GM21825 (cell line): ENCODE data around the gene ZDHHC14.
A peak's percentile ranks its signal among the peaks of the same experiment; 100 is the strongest.
"Not testable (repeated sequence)": the region's sequence is repeated elsewhere in the genome, so short reads cannot be mapped to it uniquely, and the experiment has no call there.

ENCODE experiments used
- ATAC-seq: cut with Tn5 transposase; IDR thresholded peaks from one replicate; pipeline ENCODE4 v1.9.1; 2021; ENCODE audit warnings: mild to moderate bottlenecking, moderate library complexity; ENCODE audit not compliant: unreplicated experiment

ZDHHC14 gene

DNA sequence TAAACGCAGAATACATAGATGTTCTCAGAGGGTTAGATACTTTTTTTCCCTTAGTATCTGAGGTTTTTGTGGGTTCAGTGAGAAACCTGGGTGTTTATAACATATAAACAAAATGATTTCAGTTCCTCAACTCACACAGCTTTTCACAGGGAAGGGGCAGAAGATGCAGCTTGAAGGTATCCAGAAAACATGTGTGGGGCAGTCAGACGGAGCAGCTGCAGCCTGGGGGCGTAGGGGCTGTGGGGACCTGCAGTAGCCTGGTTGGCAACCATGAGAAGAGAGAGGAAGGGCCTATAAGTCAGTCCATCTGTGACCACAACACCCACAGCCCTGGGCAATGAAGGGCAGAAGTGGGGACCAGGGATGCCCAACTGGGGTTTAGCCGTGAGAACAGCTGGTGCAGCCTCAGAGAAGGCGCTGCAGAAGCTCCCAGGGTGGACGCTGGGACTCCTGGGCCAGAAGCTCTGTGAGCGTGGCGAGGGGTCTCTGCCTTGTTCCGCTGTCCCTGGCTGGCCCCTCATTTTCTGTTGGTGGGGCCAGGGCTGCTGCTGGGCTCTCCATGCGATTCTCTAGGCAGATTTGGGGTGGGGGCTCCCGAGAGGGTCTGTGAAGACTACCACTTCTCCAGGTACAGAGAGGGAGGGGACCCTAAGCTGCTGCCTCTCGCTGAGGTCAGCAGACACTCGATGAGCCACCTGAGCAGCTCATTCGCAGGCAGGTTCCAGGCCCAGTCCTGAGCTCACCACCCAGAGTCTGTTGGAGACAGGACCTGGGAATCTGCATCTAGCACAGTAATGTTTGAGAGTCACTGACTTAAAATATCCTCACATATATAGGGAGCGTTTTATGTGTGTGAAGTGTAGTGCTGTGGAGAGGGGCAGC, 181.2 kb downstream of the ZDHHC14 start:
- ATAC-seq = peak; percentile 36

DNA sequence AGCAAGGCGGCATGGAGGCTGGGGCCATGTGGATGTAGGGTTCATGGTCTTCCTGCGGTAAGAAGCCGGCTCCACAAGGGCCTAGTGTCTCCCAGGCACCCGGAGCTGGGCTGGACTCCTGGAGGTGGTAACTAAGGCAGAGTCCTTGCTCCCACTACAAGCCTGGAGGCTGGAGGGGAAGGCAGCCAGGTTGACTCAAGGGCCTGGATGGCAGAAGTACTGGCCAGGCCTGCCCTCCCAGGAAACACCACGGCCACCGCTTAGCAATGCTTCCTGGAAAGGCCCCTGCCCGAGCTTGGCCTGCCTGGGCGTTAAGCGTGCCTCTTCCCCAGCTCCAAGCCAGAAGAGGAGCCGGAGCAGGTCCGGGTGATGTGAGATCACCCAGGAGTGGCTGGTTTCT, 182.0 kb downstream of the ZDHHC14 start:
- ATAC-seq = no peak

GRCh38 chr6:157563611-157564284, 182.8 kb downstream of the ZDHHC14 start:
- ATAC-seq = peak; percentile 68

DNA sequence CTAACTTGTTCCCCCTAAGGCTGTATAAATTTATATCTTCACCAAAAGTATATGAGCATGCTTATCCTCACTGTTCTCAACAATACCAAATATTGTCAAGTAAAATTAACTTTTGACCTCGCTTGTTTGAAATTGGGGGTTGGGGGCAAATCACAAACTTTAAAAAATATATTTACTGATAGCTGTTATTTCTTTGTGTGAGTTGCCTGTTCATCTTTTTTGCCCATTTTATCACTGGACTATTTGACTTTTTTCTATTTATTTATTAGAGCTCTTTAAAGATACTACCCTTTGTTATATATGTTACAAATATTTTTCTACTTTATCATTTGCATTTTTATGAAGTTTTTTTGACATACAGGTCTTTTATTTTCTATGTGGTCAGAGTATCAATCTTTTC, 187.7 kb downstream of the ZDHHC14 start:
- no peak for ATAC-seq

DNA sequence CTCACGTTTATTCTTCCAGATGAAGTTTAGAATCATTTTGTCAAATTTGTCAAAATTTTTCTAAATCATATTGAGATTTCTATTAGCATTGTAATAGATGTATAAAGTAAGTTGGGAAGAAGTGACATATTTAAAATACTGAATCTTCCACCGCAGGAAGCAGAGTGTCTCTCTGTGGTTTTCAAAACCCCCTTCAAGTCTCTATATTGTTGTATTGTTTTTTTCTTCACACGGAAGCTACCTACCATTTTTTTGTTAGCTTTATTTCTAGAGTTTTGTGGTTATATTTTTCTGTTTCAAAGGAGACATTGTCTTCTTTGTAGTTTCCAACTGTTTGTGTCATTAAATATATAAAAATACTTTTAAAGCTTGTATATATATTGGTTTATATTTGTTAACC, 188.6 kb downstream of the ZDHHC14 start:
- ATAC-seq = peak; percentile 54

DNA sequence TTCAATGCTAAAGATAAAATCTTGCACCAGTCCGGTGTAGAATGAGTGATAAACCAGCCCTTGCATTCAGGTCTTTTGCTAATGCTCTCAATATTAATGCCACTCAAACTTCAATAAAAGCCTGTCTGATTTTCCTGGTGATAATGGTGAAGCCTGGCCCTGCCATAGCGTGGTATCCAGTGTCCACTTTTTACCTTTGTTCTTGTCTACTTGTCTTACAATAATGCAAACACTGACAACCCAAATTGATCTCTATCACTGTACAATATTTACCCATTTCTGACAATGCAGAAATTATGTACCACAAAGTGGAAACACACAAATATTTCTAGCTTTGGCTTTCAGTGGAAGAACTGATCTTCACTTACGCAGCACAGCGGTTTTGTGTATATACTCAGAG, 189.1 kb downstream of the ZDHHC14 start:
- no peak for ATAC-seq

GRCh38 chr6:157570752-157571151, 189.8 kb downstream of the ZDHHC14 start:
- no peak for ATAC-seq

- ATAC-seq = peak; percentile 60
Observed at GRCh38 chr6:157571269-157571668, 190.3 kb downstream of the ZDHHC14 start.

DNA sequence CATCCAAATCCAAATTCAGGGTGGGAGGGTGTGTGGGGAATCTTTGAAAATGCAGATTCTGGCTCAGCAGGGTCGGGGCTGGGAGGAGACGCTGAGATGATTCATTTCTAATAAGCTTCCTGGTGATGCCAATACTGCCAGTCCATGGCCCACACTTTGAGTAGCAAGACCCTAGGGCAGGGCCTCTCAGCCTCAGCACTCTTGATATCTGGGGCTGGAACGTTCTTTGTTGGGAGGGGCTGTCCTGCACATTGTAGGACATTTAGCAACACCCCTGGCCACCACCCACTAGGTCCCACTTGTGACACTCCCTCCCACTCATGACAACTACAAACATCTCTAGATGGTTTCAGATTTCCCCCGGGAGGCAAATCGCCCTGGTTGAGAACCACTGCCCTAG, 191.0 kb downstream of the ZDHHC14 start:
- ATAC-seq = no peak

DNA sequence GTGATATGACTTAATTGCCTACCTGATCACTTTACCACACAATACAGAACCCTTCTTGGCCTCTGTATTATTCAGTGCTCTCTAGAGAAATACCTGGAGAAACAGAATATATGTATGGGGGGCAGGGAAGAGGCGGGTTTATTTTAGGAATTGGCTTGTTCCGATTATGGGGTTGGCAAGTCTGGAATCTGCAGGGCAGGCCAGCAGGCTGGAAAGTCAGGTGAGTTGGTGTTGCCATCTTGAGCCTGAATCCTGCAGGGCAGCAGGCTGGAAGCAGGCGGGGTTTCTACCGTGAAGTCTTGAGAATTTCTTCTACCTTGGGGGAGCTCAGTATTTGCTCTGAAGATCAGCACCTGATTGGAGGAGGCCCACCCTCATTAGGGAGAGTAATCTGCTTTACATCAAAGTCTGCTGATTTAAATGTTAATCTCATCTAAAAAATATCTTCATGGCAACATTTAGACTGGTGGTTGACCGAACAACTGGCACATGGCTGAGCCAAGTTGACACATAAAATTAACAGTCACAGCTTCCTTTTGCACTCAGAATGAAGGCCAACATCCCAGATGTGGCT, 193.9 kb downstream of the ZDHHC14 start:
- no peak for ATAC-seq

DNA sequence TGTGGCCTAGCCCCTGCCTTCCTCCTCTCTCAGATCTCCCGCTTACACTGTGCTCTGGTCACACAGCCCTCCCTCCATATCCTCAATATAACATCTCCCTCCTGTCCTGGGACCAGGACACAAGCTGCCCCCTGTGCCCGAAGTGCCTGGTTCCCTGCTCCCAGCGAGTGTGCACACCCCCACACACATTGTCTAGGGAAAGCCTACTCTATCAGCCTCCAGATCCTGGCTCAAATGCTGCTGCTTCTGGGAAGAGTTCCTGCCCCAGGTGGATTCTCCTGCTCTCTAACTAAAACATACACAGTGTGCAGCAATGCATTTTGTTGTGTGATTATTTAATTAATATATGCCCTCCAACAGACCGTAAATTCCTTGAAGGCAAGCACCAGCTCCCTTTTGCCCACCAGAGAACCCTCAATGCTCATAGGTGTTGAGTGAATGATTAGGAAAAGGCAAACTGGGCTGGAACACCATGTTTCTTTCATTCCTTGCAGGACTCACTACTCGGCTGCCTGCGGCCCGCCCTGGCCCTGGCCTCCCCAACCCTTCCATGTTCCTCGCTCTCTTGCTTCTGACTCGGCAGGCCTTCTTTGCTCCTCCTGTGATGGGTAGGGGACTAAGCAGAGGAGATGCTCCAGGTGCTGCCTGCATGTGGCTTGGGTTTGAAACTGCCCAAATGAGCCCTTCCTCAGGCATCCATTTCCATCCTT, 194.6 kb downstream of the ZDHHC14 start:
- no peak for ATAC-seq

DNA sequence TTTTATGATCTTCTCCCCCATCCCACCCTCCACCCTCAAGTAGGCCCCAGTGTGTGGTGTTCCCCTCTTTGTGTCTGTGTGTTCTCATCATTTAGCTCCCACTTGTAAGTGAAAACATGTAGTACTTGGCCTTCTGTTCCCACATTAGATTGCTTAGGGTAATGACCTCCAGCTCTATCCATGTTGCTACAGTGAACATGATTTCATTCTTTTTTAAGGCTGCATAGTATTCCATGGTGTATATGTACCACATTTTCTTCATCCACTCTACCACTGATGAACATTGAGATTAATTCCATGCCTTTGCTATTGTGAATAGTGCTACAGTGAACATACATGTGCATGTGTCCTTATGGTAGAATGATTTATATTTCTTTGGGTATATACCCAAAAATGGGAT, 196.0 kb downstream of the ZDHHC14 start:
- ATAC-seq = not testable (repeated sequence)

GRCh38 chr6:157578527-157578926, 197.5 kb downstream of the ZDHHC14 start:
- ATAC-seq = not testable (repeated sequence)

DNA sequence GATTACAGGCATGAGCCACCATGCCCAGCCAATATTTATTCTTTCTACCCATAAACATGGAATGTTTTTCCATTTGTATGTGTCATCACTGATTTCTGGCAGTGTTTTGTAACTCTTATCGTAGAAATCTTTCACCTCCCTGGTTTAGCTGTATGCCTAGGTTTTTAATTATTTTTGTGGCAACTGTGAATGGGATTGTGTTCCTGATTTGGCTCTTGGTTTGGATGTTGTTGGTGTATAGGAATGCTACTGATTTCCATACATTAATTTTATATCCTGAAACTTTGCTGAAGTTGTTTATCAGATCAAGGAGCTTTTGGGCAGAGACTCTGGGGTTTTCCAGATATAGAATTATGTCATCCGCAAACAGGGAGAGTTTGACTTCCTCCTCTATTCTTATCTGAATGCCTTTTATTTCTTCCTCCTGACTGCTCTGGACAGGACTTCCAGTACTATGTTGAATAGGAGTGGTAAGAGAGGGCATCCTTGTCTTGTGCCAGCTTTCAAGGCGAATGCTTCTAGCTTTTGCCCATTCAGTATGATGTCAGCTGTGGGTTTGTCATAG, 198.6 kb downstream of the ZDHHC14 start:
- no peak for ATAC-seq

GRCh38 chr6:157584036-157584435, 203.0 kb downstream of the ZDHHC14 start:
- no peak for ATAC-seq

DNA sequence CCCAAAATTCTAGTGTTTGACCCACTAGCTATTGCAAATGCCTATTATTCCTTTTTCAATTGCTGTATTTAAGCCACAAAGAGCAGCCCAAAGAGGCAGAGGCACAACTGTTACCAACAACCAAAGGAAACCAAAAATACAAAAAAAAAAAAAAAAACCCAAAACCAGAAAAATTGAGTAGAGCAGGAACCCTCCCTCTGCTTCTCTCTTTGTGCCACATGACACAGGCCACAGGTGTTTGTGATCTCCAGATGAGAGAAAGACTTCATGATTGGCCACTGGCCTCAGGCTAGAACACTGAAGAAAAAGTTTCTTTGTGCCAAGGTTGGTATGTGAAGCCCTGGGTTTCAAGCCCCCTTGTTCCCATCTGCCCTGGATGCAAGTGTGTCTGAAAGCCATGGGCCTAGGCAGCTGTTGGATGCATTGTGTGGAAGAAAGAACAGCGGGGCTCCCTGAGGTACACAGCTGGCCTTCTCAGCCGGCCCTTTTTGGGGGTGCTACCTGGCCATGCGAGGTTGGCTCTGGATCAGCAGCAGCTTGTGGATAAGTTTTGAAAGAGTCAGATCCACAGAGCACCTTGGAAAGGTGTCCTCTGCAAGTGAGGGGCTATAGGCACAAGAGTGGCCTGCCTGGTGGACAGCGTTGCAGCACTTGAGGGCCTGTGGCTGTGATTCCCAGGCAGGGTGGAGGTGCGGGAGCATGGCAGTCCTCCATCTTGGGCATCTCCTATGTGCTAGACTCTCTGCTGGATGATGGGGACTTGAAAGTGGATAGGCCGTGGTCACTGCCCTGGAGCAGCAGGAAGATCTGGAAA, 204.5 kb downstream of the ZDHHC14 start:
- no peak for ATAC-seq

DNA sequence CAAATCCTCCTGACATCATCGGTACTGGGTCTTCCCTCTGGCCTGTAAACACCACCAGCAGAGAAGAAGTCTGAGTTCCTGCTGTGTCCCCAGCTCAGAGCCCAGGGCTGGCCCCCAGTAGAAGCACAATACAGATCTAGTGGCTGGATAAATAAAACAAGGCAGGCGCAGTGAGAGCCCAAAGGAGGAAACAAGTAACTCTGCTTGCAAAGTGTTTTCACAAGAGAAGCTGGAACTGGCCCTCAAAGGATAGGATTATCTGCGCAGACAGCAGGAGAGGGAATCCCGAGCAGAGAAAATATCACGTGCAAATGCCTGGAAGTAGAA, 205.1 kb downstream of the ZDHHC14 start:
- no peak for ATAC-seq

GRCh38 chr6:157586476-157587126, 205.6 kb downstream of the ZDHHC14 start:
- ATAC-seq = no peak

- no peak for ATAC-seq
Observed at GRCh38 chr6:157587127-157587926, 206.3 kb downstream of the ZDHHC14 start.
